WERI-Rb-1 (cell line): ENCODE measurements around the gene MTCL1.

Experiments used
- DNase-seq: peaks from one replicate; pipeline ENCODE4 v3.0.0-alpha.2; 2020
- H3K27ac ChIP-seq: fragments of 250-450 bp; sonication (Bioruptor Pico); 2 replicates; pipeline ENCODE4 v1.5.1; 2020; ENCODE audit warnings: mild to moderate bottlenecking, moderate library complexity
- H3K27me3 ChIP-seq: fragments of 250-450 bp; sonication (Bioruptor Pico); 2 replicates; pipeline ENCODE4 v1.5.1; 2021; ENCODE audit warnings: mild to moderate bottlenecking, low read depth, moderate library complexity; ENCODE audit not compliant: insufficient read depth, severe bottlenecking
- H3K36me3 ChIP-seq: fragments of 250-450 bp; sonication (Bioruptor Pico); 2 replicates; pipeline ENCODE4 v1.5.1; 2020; ENCODE audit warnings: mild to moderate bottlenecking, moderate library complexity
- H3K4me3 ChIP-seq: 2 replicates; pipeline ENCODE4 v1.5.1; 2011; ENCODE audit warnings: low read depth, mild to moderate bottlenecking, control low read depth, low read length
- H3K9me3 ChIP-seq: fragments of 250-450 bp; sonication (Bioruptor Pico); 2 replicates; pipeline ENCODE4 v1.5.1; 2021; ENCODE audit warnings: mild to moderate bottlenecking, moderate library complexity; ENCODE audit not compliant: severe bottlenecking
- CTCF ChIP-seq: IDR thresholded peaks from 2 replicates; pipeline ENCODE4 v1.5.1; 2011; ENCODE audit warnings: low read depth, mild to moderate bottlenecking, control low read depth, inconsistent platforms, low read length

MTCL1 gene

GRCh38 chr18:8668381-8668780, 37.0 kb upstream of the MTCL1 start:
- TF ChIP-seq CTCF = no peak
- H3K4me3 ChIP-seq = no peak overlapping the region
- DNase-seq = no peak

DNA sequence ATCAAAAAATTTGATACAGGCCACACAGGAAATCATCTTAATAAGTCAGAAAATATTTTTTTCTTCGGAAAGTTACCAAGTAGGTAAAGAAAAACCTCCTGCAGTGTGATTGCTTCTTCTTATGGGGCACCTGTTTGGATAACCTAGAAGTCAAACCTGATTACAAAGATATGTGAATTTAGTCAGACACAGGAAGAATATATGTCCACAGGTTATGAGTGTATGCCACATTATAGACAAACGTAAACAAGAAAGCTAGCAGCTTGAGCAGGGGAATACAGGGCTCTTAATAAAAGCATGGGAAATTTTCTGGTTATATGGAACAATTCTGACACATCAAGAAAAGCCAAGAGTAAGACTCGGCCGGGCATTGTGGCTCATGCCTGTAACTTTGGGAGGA, 35.8 kb upstream of the MTCL1 start:
- TF ChIP-seq CTCF = no peak
- no peaks in the 10 kb centered on the region for H3K27me3 ChIP-seq
- no peaks in the 10 kb centered on the region for H3K9me3 ChIP-seq
- H3K36me3 ChIP-seq = no peaks in the 10 kb centered on the region
- H3K27ac ChIP-seq = no peak overlapping the region
- DNase-seq = no peak
- H3K4me3 ChIP-seq = no peak overlapping the region

More at GRCh38 chr18:8668381-8668780, 37.0 kb upstream of the MTCL1 start:
- H3K27me3 ChIP-seq = no peaks in the 10 kb centered on the region
- H3K27ac ChIP-seq = no peak overlapping the region
- H3K36me3 ChIP-seq = no peaks in the 10 kb centered on the region
- H3K9me3 ChIP-seq = no peaks in the 10 kb centered on the region

GRCh38 chr18:8673256-8674209, 31.8 kb upstream of the MTCL1 start:
- H3K9me3 ChIP-seq = no peaks in the 10 kb centered on the region
- H3K27me3 ChIP-seq = no peaks in the 10 kb centered on the region
- H3K36me3 ChIP-seq = no peaks in the 10 kb centered on the region
- DNase-seq = no peak
- TF ChIP-seq CTCF = no peak
- no peak overlapping the region for H3K4me3 ChIP-seq
- H3K27ac ChIP-seq = no peak overlapping the region

DNA sequence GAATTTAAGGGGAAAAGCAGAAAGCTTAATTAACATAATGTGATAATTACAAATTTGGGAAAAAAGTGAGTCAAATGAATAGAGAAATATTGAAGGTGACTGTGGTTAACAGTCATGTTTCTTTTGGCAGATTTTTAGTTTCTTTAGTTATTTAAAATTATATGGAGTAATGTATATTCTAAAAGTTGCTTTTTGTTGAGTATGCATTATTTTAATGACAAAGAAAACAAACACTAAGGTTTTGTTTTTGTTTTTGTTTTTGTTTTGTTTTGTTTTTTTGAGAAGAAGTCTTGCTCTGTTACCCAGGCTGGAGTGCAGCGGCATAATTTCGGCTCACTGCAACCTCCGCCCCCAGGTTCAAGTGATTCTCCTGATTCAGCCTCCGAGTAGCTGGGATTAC, 30.3 kb upstream of the MTCL1 start:
- Histone ChIP-seq H3K27me3 (no peaks in the 10 kb centered on the region), H3K27ac (no peak overlapping the region), H3K9me3 (no peaks in the 10 kb centered on the region), H3K36me3 (no peaks in the 10 kb centered on the region), H3K4me3 (no peak overlapping the region)
- TF ChIP-seq CTCF = no peak
- no peak for DNase-seq

DNA sequence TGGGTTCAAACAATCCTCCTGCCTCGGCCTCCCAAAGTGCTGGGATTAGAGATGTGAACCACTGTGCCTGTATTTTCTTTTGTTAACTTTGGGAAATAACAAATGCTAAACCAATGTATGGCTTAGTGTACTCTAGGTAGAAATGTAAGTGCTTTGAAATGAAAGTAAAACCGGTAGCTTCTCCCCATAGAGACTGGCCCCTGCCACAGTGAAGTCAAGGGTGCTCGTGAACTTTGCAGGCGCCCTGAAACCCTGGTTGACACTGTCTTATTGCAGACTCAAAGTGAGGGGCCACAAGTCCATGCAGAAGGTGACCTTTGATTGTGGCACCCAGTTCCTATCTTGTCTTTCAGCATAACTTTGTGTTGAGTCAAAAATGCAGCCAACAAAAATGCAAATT, 24.2 kb upstream of the MTCL1 start:
- DNase-seq = no peak
- Histone ChIP-seq H3K36me3 (no peaks in the 10 kb centered on the region), H3K27me3 (no peaks in the 10 kb centered on the region), H3K9me3 (no peaks in the 10 kb centered on the region), H3K27ac (no peak overlapping the region), H3K4me3 (no peak overlapping the region)
- TF ChIP-seq CTCF = no peak

- Histone ChIP-seq H3K27me3 (no peaks in the 10 kb centered on the region), H3K4me3 (no peak overlapping the region), H3K9me3 (no peaks in the 10 kb centered on the region), H3K27ac (peak overlapping the region; percentile 85), H3K36me3 (no peaks in the 10 kb centered on the region)
- DNase-seq = no peak
- TF ChIP-seq CTCF = no peak
Measured at GRCh38 chr18:8684577-8684976, 20.8 kb upstream of the MTCL1 start.
